ENCODE data around the gene ARHGAP6. TPM values are rescaled to one million over a fixed set of nuclear protein-coding genes. Genes with fewer than 3 reads are reported as not detected.
A peak's percentile ranks its signal among the peaks of the same experiment; 100 is the strongest.

The ARHGAP6 gene
- total RNA-seq, 1 donor from 2014 or later, result 3.1 TPM

- Histone ChIP-seq H3K4me1 (peaks cover 9% of the 10 kb centered on the region), H3K4me3 (peak overlapping the region; percentile 67), H3K27me3 (ENCODE audit: low read depth) (peaks cover 28% of the 10 kb centered on the region), H3K27ac (replicated peaks) (no peak overlapping the region), H3K9me3 (replicated peaks) (no peaks in the 10 kb centered on the region), H3K36me3 (no peaks in the 10 kb centered on the region)
- intact Hi-C loops (cut with micrococcal nuclease), result no loop called here
- DNase-seq, result no peak
- TF ChIP-seq, protein P1, sequence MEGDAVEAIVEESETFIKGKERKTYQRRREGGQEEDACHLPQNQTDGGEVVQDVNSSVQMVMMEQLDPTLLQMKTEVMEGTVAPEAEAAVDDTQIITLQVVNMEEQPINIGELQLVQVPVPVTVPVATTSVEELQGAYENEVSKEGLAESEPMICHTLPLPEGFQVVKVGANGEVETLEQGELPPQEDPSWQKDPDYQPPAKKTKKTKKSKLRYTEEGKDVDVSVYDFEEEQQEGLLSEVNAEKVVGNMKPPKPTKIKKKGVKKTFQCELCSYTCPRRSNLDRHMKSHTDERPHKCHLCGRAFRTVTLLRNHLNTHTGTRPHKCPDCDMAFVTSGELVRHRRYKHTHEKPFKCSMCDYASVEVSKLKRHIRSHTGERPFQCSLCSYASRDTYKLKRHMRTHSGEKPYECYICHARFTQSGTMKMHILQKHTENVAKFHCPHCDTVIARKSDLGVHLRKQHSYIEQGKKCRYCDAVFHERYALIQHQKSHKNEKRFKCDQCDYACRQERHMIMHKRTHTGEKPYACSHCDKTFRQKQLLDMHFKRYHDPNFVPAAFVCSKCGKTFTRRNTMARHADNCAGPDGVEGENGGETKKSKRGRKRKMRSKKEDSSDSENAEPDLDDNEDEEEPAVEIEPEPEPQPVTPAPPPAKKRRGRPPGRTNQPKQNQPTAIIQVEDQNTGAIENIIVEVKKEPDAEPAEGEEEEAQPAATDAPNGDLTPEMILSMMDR (IDR thresholded peaks at IDR 0.05; ENCODE audit: borderline replicate concordance), result no peak
Observed at GRCh38 chrX:11663875-11664210, 1.9 kb downstream of the ARHGAP6 start.

DNA sequence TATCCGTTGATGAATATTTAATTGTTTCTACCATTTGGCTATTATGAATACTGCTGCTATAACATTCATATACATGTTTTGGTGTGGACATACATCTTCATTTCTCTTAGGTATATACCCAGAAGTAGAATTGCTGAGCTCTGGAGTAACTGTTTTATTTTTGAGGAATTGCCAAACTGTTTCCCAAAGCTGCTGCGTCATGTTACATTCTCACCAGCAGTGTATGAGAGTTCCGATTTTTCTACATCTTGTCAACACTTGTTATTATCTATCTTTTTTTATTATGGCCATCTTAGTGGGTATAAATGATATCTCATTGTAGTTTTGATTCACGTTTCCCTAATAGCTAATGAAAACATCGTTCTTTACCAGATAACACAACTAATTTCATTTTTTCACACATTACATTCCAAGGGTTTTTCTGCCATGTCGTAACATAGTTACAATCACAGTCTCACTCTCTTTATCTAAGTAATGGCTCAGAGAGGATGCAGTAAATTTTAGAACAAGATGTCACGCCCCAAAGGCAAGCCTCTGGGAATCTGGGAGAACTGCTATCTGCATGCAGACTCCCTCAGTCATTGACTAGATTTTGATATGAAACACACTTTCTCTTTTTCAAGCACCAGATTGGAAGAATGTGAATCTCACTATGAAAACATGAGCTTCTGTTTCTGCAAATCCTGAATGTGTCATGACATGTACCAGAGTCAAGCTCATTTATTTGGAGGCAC, 10.3 kb downstream of the ARHGAP6 start:
- Histone ChIP-seq H3K4me1 (no peaks in the 10 kb centered on the region), H3K27ac (replicated peaks) (no peak overlapping the region), H3K4me3 (no peak overlapping the region), H3K9me3 (replicated peaks) (no peaks in the 10 kb centered on the region), H3K36me3 (no peaks in the 10 kb centered on the region), H3K27me3 (ENCODE audit: low read depth) (no peaks in the 10 kb centered on the region)
- intact Hi-C loops (cut with micrococcal nuclease), result no loop called here
- DNase-seq, result no peak
- TF ChIP-seq, protein P1 (IDR thresholded peaks at IDR 0.05; ENCODE audit: borderline replicate concordance), result no peak

DNA sequence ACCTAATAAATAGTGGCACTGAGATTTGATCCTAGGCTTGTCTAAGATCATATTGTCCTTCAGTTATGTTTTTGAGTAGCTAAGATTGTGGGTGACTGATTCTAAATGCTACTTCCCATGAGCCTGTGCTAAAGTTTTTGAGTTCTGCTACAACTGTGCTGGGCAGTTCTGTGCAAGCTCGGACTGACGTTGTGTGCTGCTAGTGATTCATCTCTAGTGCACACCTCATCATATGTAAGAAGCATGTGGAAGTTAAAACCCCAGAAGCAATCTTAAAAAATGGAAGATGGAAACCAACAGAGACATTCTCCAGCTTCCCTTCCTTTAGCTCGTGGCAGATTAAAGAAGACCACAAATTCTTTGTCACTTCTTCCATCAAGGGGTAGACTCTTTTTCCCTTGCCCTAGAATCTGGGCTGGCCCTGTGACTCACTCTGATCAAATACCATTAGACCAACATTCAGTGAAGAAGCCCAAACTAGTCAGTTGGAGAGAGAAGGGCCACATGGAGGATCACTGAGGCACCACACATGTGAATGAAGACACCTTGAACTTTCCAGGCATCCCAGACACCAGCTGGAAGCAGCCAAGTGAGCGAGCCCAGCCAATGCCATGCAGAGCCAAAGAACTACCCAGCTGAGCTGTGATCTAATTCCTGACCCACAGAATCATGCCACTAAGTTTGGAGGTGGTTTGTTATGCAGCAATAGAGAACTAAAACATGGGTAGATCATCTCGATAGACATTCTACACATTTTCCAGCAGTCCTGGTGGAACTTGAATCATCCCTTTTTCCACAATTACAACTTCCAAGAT, 16.8 kb downstream of the ARHGAP6 start:
- H3K27ac ChIP-seq (replicated peaks), result no peak overlapping the region
- no peaks in the 10 kb centered on the region for H3K27me3 ChIP-seq (ENCODE audit: low read depth)
- no peaks in the 10 kb centered on the region for H3K4me1 ChIP-seq
- no peak for DNase-seq
- no peaks in the 10 kb centered on the region for H3K9me3 ChIP-seq (replicated peaks)
- TF ChIP-seq, protein P1 (IDR thresholded peaks at IDR 0.05; ENCODE audit: borderline replicate concordance), result no peak
- intact Hi-C loops (cut with micrococcal nuclease), result no loop called here
- H3K4me3 ChIP-seq, result no peak overlapping the region
- no peaks in the 10 kb centered on the region for H3K36me3 ChIP-seq

DNA sequence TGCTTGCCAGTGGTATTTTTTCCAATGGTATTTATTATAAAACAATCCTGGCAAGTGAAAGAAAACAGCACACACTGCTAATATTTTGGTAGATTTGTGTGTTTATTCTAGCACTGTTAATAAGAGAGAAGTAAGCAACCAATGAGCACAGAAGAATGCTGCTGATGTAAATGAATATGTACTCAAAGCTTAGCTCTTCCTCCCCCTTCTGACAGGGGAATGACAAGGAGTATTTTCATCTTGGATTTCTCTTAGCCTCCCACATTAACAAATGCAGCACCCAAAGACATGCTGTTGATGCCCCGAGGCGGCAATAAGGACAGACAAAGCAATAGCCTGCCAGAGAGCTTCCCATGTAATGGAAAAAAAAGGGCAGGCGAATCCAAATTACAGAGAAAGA, 18.6 kb downstream of the ARHGAP6 start:
- H3K4me3 ChIP-seq, result no peak overlapping the region
- H3K9me3 ChIP-seq (replicated peaks), result no peaks in the 10 kb centered on the region
- no peak for DNase-seq
- H3K27ac ChIP-seq (replicated peaks), result no peak overlapping the region
- no peaks in the 10 kb centered on the region for H3K36me3 ChIP-seq
- intact Hi-C loops (cut with micrococcal nuclease), result no loop called here
- no peaks in the 10 kb centered on the region for H3K27me3 ChIP-seq (ENCODE audit: low read depth)
- no peaks in the 10 kb centered on the region for H3K4me1 ChIP-seq
- TF ChIP-seq, protein P1 (IDR thresholded peaks at IDR 0.05; ENCODE audit: borderline replicate concordance), result no peak

DNA sequence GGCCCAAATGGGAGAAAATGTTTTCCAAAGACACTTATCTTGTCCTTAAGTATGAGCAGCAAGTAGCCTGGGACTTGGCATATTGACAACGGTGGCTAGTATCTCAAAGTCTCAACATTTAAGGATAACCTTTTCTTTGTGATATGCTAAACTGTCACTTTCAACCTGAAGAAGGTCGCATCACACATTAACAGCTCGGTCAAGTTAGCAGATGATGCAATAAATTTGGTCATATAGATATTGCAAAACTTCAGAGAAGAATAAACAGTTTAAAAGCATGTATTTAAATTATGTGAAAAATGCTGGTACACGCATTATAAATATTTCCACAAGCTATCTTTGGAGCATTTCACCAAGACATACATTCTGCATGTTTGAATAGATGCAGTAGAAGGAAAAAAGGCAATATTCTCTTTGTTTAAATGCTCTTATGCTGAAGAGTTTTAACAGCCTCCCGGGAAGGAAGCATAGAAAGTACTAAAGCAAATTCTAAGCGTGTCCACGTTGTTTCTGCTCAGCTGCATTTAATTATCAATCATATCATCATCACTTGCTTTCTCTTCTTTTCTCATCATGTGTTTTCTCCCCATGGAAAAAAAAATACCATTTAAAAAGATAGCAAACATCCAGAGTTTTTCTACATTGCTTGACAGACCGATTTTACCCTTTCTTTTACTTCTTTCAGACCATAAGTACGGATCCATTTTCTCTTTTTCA, 24.2 kb downstream of the ARHGAP6 start:
- no peak for DNase-seq
- TF ChIP-seq, protein P1 (IDR thresholded peaks at IDR 0.05; ENCODE audit: borderline replicate concordance), result no peak
- H3K4me1 ChIP-seq, result no peaks in the 10 kb centered on the region
- no peaks in the 10 kb centered on the region for H3K27me3 ChIP-seq (ENCODE audit: low read depth)
- intact Hi-C loops (cut with micrococcal nuclease), result no loop called here
- H3K27ac ChIP-seq (replicated peaks), result no peak overlapping the region
- no peaks in the 10 kb centered on the region for H3K36me3 ChIP-seq
- H3K9me3 ChIP-seq (replicated peaks), result no peaks in the 10 kb centered on the region
- H3K4me3 ChIP-seq, result no peak overlapping the region
